NCI-H345 treated with DMSO at 0.1 percent for 48 hours (cell line): ENCODE measurements around the gene ARID1B.

Experiments used
- DNase-seq: peaks from one replicate; lab custom pipeline; 2025; ENCODE audit not compliant: unreplicated experiment; lab: John Stamatoyannopoulos, UW

ARID1B gene

DNA sequence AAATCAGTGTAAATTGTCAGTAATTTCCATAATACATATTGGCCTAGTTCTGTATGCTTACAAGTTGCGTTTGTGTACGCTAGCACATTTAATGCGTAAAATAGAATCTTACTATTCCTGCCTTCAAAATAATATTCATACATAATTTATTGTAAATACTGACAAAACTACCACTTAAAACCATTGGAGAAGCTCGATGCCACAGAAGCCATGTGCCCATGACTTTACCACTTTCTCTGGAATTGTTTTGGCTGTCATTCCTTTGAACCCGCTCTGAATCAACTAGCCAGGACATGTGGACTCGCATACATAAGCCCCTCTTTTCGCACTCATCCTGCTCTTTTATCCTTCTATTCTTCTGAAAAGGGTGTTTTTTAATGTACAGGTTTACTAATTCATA is 394.6 kb downstream of the ARID1B start:
- DNase-seq = no peak

- DNase-seq = no peak
Measured at GRCh38 chr6:157172231-157172701, 395.1 kb downstream of the ARID1B start.

GRCh38 chr6:157172830-157173536 is 395.8 kb downstream of the ARID1B start:
- no peak for DNase-seq

- DNase-seq = no peak
Measured at GRCh38 chr6:157173776-157174175, 396.6 kb downstream of the ARID1B start.

GRCh38 chr6:157174731-157175130 is 397.6 kb downstream of the ARID1B start:
- DNase-seq = no peak

GRCh38 chr6:157177731-157178336 is 400.7 kb downstream of the ARID1B start:
- no peak for DNase-seq

GRCh38 chr6:157181649-157182048 is 404.5 kb downstream of the ARID1B start:
- DNase-seq = no peak

DNA sequence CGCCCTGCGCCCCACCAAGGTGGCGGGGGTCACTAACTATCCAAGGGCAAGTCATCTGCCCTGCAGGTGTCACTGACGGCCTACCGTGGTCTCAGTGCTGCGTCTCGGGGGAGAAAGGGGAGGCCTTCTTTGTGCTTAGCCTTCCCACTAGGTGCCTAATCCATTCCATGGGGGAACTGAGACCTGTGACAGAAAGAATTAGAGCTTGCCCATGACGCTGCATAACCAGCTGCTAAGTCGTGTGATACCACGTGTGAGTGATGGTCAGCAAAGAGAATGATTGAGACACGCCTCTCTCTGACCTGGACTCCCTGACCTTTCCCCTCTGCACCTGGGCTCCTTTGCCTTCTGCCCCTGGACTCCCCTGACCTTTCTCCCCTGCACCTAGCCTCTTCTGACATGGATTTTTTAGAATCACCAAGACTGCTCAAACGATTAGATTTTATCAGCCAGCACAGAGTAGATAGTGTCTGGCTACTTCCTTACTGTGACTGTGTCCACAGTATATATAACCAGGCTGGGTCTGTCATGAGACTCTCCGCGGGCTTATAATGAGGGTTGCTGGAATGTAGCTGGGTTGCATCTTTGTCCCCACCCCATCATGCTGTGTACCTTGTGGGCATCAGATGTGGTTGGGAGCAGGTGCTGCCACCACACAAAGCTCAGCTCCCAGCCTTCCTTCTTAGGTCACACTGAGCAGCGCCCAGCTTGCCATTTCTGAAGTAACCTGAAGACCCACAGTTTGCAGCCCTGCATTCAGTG is 405.5 kb downstream of the ARID1B start:
- DNase-seq = no peak

DNA sequence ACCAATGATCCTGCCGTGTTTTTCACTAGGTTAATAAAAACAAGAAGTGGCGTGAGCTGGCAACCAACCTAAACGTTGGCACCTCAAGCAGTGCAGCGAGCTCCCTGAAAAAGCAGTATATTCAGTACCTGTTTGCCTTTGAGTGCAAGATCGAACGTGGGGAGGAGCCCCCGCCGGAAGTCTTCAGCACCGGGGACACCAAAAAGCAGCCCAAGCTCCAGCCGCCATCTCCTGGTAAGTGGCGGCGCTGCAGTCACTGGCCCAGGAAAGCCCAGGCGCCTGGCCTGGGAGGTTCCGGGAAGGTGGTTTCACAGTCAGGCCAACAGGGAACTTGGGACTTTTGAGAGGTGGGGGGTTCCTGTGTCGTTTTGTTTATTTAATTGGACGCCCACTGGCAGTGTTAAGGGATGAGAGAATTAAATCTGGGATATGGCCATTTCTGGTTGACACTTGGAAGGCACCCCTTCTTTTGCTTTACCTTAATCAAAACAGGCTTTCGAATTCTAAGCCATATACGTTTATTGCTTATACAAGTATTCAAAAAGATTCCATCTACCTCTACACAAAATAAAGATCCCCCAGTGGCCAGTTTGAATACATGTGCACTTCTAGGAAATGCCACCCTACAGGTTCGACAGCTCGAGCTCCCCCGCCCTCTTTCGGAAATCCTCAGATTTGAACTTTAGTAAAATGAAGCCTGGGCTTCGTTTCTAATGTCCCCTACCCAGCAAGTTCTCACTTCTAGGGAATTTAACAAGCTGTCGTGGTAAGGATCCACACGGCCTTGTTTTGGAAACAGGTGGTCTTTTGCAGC is 407.2 kb downstream of the ARID1B start:
- DNase-seq = peak; percentile 39

GRCh38 chr6:157185171-157185570 is 408.0 kb downstream of the ARID1B start:
- DNase-seq = no peak

- DNase-seq = peak; percentile 82
Measured at GRCh38 chr6:157185986-157186385, 408.8 kb downstream of the ARID1B start.

GRCh38 chr6:157186785-157187181 is 409.6 kb downstream of the ARID1B start:
- DNase-seq = no peak

DNA sequence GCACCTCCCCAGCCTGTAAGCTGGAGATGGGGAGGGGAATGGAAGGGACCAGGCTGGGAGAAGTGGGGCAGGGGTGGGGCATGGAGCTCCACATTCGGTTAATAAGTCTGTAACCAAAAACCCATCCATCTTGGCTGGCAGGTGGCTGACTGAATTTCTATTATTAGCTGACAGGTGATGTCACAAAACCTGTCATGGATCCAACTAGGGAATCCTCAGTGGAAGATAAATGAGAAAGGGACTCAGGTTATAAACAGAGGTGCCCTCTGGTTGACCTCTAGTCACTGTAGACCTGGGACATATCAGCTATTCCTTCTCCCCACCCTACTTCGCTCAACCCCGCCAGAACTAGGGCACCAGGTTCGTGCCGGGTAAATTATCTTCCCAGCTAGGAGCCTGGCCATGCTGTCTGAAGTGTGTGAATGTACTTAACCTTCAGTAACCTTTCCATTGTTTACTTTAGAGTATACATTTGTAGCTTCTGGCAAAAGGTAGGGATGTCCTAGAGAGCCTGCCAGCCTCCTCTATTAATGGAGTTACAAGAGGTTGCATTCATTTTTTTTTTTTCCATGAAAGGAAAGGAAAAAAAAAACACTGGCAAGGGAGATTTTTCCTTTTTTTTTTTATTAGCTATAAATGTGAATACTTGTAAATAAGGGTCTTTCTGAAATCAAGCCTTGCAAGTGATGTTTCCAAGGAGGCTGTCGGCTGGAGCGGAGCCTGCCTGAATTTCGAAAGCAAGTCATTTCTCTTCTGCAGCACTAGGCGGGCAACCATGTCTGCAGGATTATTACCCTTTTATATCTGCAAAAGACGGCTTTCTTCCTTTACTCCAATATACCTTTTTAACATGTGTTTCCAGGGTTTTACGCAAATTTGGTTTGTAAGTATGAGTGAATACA is 410.3 kb downstream of the ARID1B start:
- peak; percentile 97 for DNase-seq

DNA sequence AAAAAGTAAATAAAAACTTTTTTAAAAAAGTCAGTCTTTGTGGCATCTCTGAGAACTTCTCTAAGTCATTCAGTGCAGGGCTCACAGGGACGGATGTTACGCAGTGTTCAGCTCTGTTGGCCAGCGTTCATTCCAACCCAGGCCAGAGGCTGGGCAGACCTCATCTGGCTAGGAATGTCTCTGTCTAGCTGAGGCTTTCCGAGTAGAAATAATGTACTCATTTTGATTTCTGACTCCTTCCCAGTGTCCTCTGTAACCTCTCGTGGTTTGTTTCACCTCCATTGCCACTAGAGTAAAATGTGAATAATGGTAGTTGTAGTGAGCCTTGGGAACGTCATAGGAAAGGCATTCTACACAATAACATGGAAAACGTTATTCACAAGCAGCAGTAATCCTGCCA is 411.0 kb downstream of the ARID1B start:
- no peak for DNase-seq

DNA sequence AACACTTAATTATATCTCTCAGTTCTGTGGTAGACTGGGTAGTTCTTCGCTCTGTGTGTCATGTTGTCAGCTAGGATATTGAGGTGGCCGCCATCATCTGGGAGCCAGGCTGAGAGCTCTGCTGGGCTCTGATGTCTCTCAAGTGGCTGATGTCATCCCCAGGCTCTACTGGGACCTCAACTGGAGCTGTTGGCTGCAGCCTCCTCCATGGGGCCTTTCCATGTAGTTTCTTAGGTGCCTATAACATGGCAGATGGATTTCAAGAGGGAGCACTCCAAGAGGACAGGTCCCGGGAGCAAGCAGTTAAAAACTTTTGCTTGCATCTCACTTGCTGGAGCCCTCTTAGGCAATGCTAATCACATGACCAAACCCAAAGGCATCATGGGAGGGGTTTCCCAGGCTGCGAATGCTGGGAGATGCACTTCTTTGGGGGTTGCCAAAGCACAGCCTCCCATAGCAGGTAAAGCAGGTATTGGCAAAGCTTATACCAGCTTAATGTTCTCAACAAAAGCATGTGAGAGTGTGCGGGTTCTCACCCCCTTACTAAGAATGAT is 416.3 kb downstream of the ARID1B start:
- no peak for DNase-seq

DNA sequence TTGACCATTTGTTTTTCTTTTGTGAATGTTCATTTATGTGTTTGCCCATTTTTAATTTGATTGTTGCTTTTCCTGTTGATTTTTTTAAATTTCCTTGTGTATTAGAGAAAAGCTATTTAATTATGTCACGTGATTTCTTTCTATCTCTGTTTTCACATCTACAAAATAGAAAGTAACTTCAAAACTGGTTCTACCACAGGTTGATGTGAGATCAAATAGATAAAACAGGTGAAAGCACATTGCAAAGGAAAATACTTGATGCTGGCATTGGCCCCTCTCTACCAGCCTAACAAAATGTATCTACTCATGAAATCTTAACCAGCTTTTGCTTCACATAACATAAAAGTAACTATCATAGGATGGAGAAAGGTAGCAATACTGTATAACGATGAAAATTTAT is 416.9 kb downstream of the ARID1B start:
- DNase-seq = no peak

- no peak for DNase-seq
Measured at GRCh38 chr6:157194643-157195042, 417.5 kb downstream of the ARID1B start.

DNA sequence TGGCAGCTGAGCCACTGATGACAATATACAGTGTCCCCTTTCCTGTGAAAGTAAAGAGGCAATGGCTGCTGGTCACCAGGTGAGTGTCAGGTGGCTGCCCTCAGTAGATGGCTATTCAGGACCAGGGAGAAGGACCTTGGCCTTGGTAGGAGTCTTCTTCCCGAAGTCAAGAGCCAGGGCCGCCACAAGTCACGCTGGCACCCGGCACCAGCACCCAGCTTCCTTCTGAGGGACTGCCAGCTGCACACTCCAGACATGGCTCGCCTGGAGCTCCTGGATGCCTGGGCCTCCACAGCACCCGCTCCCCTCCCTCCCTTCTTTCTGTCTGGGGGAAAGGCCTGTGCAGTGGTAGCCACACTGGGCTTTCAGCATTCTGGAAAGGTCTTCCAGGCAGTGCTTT is 419.2 kb downstream of the ARID1B start:
- DNase-seq = no peak

DNA sequence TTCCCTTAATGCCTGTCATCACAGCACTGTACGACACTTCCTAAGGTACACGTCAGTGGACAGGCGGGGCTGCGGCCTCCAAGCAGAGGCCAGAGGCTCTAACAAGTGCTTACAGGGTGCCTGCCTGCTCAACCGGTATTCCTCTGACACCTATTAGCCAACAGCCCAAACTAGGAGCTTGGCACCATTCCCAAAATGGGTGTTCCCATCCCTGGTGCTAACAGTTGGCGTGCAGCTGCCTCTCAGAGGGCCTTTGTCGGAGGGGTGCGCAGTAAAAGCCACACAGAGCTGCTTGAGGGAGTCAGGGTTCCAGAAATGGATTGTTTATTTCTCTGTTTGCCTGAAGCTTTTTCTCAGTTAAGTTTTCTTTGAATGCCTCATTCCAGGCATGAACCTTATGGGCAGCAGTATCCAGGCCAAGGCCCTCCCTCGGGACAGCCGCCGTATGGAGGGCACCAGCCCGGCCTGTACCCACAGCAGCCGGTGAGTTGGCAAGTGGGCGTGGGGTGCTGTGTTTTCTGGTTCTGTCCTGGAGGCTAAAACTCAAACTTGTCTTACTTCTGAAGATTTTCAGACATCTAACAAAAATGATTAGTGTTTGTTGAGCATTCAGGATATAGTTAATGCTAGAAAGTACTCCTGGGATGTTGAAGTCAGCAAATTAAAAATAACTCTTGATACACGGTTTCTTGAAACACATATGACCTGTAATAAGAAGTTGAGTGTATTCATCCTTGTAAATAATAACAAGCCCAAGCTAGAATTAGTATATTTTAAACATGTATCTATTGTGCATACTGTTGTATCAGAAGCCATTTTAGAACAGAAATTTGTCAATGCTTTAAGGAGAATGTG is 421.5 kb downstream of the ARID1B start:
- peak; percentile 98 for DNase-seq
